K562 (cell line): ENCODE results near the gene TAS2R4. TPM values are rescaled to one million over a fixed set of nuclear protein-coding genes. Genes with fewer than 3 reads are reported as not detected.
A peak's percentile ranks its signal among the peaks of the same experiment; 100 is the strongest.

Experiments
- CREB3L1 ChIP-seq: fragments of 450-650 bp; IDR thresholded peaks from 2 replicates; pipeline ENCODE4 v1.6.1; 2014; ENCODE audit warnings: low read depth, mild to moderate bottlenecking, moderate library complexity, borderline replicate concordance
- EWSR1 ChIP-seq: fragments of 450-650 bp; IDR thresholded peaks from 2 replicates; pipeline ENCODE4 v1.6.1; 2018; ENCODE audit warnings: borderline replicate concordance, mild to moderate bottlenecking, low read depth, moderate library complexity; ENCODE audit not compliant: partially characterized antibody
- FOXJ3 ChIP-seq: sonication (generic); formaldehyde crosslinking; IDR thresholded peaks from 2 replicates; pipeline ENCODE4 v1.4.0; 2020; ENCODE audit warnings: mild to moderate bottlenecking, missing genetic modification reagents
- GTF2B ChIP-seq: IDR thresholded peaks from 2 replicates; pipeline ENCODE4 v1.6.1; 2011; ENCODE audit not compliant: insufficient read length; ENCODE audit errors: extremely low read depth
- SRSF9 ChIP-seq: fragments of 200-400 bp; formaldehyde crosslinking; IDR thresholded peaks from 2 replicates; pipeline ENCODE4 v1.6.1; 2017; ENCODE audit warnings: low read depth, low read length, borderline replicate concordance
- TFAP4 ChIP-seq: sonication (generic); formaldehyde crosslinking; IDR thresholded peaks from 2 replicates; pipeline ENCODE4 v1.8.0; 2022; ENCODE audit warnings: missing genetic modification reagents, mild to moderate bottlenecking, moderate library complexity, borderline replicate concordance
- polyA plus RNA-seq, 8 experiments: library from polyadenylated mRNA; depleted of rRNA in 4 of 8; stranded (reverse) in 5 of 8; unstranded in 3 of 8; fragments of >200 nt; fragmentation: Nextera tagmentation in 2 of 8; fragmentation: Illumina TruSeq in 1 of 8; extraction: Ambion mirVana in 2 of 8; extraction: Trizol in 1 of 8; gene quantifications; 2 replicates each; pipeline versions ENCODE4 v1.2.1 to v1.2.3, GENCODE V29; 2011 to 2014; ENCODE audit warnings: inconsistent platforms in 1 of 8, missing spikeins in 1 of 8
- total RNA-seq, 7 experiments: library from RNA; depleted of rRNA in 6 of 7; stranded (reverse); fragments of >200 nt in 6 of 7; fragmentation: Illumina TruSeq in 2 of 7; extraction: Trizol in 2 of 7; gene quantifications; 2 replicates each; pipeline versions ENCODE4 v1.2.1 to v1.2.3, GENCODE V29; 2011 to 2021; ENCODE audit warnings: low replicate concordance in 1 of 7
- TF ChIP-seq, protein P1 (sequence below), 2 experiments: fragments of 450-650 bp in 1 of 2; sonication (generic) in 1 of 2; formaldehyde crosslinking in 1 of 2; IDR thresholded peaks in 1 of 2; conservative IDR thresholded peaks in 1 of 2; 2 replicates each; pipeline versions ENCODE4 v1.6.1 to v1.8.1; 2016 to 2023; ENCODE audit warnings: mild to moderate bottlenecking in 2 of 2, moderate library complexity in 2 of 2, inconsistent platforms in 1 of 2, missing genetic modification reagents in 1 of 2
- TF ChIP-seq, protein P2 (sequence below), 2 experiments: IDR thresholded peaks in 1 of 2; conservative IDR thresholded peaks in 1 of 2; 2 replicates each; pipeline ENCODE4 v1.6.1; 2016; ENCODE audit warnings: low read depth in 2 of 2, mild to moderate bottlenecking in 1 of 2, missing compliant biosample characterization in 1 of 2, missing genetic modification characterization in 1 of 2, moderate library complexity in 1 of 2

Gene TAS2R4
- total and polyA plus RNA-seq, 9 of the 15 experiments (the other 6 are each of a cell fraction or from before 2014, with no cell fraction given) = 0.04 to 2.1 (median 0.68) TPM

DNA sequence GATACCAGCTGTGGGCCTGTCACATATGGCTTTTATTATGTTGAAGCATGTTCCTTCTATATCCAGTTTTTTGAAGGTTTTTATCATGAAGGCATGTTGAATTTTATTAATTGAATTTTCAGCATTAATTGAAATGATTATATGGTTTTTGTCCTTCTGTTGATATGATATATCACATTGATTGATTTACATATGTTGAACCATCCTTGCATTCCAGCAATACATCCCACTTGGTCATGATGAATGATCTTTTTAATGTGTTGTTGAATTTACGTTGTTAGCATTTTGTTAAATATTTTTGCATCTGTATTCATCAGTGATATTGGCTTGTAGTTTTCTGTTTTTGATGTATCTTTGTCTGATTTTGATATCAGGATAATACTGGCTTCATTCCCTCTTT is 43.6 kb downstream of the TAS2R4 start (continued):
- TF ChIP-seq CREB3L1 = no peak
- TF ChIP-seq GTF2B = no peak
- TF ChIP-seq, protein P1, sequence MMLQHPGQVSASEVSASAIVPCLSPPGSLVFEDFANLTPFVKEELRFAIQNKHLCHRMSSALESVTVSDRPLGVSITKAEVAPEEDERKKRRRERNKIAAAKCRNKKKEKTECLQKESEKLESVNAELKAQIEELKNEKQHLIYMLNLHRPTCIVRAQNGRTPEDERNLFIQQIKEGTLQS (IDR thresholded peaks at IDR 0.05) = no peak
- TF ChIP-seq, protein P1 (CRISPR knock-in tag; conservative IDR thresholded peaks at IDR 0.05) = no peak
- TF ChIP-seq EWSR1 = no peak
- no peak for TF ChIP-seq SRSF9
- TF ChIP-seq, protein P2, sequence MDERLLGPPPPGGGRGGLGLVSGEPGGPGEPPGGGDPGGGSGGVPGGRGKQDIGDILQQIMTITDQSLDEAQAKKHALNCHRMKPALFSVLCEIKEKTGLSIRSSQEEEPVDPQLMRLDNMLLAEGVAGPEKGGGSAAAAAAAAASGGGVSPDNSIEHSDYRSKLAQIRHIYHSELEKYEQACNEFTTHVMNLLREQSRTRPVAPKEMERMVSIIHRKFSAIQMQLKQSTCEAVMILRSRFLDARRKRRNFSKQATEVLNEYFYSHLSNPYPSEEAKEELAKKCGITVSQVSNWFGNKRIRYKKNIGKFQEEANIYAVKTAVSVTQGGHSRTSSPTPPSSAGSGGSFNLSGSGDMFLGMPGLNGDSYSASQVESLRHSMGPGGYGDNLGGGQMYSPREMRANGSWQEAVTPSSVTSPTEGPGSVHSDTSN (CRISPR knock-in tag; IDR thresholded peaks at IDR 0.05; ENCODE audit: low read depth) = no peak
- TF ChIP-seq, protein P2 (tag; conservative IDR thresholded peaks at IDR 0.05; ENCODE audit: low read depth) = 0 out of 2 replicates have a peak, but pooled peaks have one; percentile 44
- TF ChIP-seq FOXJ3 (CRISPR knock-in tag) = no peak
- no peak for TF ChIP-seq TFAP4 (CRISPR knock-in tag)
